GM12801 (cell line): Measurements from ENCODE around the gene GPBAR1.

Experiments
- TF ChIP-seq, protein P1 (sequence below): IDR thresholded peaks from one replicate; pipeline ENCODE4 v1.5.1; 2011; ENCODE audit warnings: control low read depth; ENCODE audit not compliant: insufficient read length; ENCODE audit errors: extremely low read depth

GPBAR1 gene

DNA sequence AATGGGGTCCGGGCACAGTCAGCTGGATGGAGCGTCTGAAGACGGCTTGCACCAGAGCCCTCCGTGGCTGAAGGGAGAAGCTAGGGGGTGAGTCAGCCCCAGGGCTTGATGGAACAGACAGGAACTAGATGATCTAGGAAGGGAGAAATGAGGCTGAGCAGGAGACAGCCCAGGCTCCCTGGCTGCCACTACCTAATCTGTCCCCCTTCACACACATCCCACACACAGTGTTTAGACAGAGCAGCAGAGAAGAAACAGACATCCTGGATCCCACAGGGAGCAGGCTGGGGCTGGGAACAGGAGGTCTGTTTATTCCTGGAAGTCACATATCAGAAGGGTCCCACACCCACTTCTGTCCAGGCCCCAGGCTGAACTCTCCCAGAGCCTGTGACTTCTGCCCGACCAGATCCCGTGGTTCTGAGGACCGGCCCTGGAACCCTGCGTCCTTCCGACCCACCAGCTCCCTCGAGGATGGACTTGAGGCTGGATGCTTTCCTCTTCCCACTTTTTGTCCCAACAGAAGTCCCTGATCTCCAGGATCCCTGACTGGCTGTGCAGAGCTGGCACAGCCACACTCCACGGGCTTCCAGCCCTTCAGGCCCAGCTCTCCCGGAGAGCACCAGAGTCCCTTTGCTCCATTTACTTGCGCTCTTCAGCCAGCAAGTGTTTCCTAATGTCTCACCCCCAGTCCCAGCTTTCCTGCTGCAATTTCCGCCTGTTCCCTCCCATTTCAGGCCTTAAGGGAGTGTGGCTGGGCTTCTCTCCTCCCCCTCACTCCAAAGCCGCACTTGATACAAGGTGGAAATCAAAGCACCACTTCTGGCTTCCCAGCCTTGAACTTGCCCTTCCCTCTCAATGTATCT lies 1.5 kb upstream of the GPBAR1 start:
- TF ChIP-seq, protein P1, sequence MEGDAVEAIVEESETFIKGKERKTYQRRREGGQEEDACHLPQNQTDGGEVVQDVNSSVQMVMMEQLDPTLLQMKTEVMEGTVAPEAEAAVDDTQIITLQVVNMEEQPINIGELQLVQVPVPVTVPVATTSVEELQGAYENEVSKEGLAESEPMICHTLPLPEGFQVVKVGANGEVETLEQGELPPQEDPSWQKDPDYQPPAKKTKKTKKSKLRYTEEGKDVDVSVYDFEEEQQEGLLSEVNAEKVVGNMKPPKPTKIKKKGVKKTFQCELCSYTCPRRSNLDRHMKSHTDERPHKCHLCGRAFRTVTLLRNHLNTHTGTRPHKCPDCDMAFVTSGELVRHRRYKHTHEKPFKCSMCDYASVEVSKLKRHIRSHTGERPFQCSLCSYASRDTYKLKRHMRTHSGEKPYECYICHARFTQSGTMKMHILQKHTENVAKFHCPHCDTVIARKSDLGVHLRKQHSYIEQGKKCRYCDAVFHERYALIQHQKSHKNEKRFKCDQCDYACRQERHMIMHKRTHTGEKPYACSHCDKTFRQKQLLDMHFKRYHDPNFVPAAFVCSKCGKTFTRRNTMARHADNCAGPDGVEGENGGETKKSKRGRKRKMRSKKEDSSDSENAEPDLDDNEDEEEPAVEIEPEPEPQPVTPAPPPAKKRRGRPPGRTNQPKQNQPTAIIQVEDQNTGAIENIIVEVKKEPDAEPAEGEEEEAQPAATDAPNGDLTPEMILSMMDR, result no peak

DNA sequence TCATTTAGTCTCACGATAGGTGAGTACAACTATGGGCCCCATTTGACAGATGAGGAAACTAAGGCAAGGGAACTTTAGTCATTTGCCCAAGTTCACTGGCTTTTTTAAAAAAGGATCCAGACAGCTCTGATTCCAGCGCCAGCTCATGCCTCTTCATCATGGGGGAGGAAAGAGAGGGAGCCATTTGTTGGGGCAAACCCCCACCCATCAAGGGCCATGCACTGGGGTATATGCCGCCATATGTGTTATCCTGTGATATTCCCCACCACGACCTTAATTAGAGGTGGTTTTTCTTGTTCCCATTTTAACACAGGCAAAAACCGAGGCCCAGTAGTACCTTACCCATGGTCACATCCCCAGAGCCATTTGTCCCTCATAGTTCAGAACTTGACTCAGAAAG lies 649 bp upstream of the GPBAR1 start:
- TF ChIP-seq, protein P1, result no peak

DNA sequence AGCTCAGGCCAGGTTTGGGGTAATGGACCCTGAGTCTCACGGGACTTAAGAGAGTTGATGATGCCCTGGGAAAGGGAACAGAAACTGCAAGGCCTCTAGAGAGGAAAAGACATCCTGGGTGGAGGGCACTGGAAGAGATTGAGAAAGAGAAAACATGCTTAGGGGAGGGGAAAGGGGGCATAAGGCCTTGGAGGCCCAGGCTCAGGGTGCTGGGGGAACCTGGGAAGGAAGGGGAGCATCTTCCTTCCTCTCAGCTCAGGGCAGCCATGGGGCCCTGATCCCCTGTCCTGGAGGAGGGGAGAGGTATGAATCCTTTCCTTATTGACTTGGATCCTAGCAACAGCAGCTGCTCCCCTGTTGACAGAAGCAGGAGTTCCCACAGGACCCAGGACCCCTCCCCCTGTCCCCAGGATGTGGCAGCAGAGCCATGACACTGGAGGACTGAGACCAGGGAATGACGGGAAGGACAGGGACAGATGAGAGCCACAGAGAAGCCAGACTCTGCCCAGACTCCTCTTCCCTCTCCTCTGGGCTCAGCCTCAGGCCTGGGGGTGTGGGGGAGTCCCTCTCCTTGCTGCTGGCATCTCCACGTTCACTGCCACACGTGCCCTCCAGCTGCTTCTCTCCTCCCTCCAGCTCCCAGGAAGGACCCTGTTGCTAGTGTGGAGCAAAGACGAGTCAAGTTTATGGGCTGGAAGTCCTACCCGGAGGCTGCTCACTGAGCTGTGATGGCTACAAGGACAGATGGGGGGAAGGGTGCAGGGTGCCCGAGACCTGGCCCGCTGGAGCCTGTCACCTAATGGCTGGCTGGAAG lies 815 bp downstream of the GPBAR1 start:
- TF ChIP-seq, protein P1, result no peak

DNA sequence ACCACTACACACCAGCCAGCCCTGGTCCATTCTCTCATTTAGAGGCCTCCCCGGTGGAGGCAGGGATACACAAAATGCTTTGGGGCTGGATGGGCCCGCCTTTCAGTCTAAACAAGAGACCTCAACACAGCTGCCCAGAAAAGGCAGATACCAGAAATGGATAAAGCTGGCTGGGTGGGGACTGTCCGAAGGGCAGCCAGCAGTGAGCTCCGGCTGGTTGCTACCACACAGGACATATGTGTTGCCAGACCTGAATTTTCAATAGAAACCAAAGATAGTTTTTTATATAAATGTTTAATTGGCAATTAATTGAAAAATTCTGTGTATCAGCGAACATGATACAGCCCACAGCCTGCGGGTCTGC lies 1.4 kb downstream of the GPBAR1 start:
- TF ChIP-seq, protein P1, result no peak

DNA sequence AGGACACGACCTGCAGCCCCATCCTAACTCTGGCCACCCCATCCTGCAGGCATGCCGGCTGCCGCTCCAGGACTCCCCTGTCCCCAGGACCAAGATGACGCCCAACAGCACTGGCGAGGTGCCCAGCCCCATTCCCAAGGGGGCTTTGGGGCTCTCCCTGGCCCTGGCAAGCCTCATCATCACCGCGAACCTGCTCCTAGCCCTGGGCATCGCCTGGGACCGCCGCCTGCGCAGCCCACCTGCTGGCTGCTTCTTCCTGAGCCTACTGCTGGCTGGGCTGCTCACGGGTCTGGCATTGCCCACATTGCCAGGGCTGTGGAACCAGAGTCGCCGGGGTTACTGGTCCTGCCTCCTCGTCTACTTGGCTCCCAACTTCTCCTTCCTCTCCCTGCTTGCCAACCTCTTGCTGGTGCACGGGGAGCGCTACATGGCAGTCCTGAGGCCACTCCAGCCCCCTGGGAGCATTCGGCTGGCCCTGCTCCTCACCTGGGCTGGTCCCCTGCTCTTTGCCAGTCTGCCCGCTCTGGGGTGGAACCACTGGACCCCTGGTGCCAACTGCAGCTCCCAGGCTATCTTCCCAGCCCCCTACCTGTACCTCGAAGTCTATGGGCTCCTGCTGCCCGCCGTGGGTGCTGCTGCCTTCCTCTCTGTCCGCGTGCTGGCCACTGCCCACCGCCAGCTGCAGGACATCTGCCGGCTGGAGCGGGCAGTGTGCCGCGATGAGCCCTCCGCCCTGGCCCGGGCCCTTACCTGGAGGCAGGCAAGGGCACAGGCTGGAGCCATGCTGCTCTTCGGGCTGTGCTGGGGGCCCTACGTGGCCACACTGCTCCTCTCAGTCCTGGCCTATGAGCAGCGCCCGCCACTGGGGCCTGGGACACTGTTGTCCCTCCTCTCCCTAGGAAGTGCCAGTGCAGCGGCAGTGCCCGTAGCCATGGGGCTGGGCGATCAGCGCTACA lies 2.1 kb downstream of the GPBAR1 start:
- TF ChIP-seq, protein P1, result no peak

DNA sequence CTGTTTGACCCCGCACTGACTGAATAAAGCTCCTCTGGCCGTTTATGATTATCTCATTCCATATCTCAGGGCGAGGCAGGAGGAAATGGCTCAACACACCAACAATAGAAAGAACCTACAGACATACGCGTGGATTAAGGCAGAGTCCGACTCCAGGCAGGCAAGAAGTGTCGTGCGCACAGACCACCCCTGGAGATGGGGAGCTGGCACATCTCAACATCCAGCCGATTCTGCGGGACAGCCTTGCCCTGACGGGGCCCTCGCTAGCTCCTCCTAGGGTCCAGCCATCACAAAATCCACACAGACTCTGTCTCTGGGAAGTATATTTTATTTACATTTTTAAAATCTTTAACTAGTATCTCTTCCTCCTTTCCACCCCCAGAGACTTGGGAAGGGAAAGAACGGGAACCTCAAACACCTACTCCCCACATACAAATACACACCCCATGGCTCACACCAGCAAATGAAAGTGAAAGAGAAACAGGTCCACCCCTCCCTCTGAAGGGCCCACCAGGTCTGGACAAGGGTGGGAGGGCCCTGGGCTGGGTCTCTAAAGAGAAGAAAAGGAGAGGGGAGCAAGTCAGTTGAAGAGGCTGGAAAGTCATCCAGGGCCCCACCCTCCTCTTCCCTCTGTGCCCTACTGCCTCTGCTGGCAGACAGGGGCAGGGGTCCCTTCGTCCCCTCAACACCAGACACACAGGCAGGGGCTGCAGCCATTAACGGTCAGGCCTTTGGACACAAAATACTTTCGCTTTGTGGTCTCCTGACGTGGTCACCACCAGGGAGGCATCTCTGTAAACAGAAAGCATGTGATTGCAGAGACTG lies 3.2 kb downstream of the GPBAR1 start:
- TF ChIP-seq, protein P1, result no peak
